Measurements from ENCODE around the gene TMEM163.
"Not testable (repeated sequence)": the region's sequence is repeated elsewhere in the genome, so short reads cannot be mapped to it uniquely, and the experiment has no call there.

Gene TMEM163

DNA sequence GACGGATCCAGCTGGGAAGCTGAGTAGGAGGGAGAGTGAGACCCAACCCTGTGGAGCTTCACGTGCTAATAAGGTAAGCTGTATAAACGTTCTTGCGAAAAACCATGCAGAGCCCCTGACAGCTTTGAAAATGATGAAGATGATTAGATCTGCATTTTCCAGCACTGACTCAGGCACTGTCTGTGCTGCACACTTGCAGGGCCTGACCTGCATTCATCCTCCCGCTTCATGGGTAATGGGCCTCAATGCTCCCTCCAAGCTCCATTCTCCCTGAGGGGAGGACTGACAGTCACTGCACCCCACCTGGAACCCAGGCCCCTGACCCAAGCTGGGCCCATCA is 205.4 kb downstream of the TMEM163 start:
- no peak for DNase-seq (ENCODE audit: low read depth)
- H3K4me3 ChIP-seq (ENCODE audit: low read depth, low read length) = no peak overlapping the region
- TF ChIP-seq, protein P1, sequence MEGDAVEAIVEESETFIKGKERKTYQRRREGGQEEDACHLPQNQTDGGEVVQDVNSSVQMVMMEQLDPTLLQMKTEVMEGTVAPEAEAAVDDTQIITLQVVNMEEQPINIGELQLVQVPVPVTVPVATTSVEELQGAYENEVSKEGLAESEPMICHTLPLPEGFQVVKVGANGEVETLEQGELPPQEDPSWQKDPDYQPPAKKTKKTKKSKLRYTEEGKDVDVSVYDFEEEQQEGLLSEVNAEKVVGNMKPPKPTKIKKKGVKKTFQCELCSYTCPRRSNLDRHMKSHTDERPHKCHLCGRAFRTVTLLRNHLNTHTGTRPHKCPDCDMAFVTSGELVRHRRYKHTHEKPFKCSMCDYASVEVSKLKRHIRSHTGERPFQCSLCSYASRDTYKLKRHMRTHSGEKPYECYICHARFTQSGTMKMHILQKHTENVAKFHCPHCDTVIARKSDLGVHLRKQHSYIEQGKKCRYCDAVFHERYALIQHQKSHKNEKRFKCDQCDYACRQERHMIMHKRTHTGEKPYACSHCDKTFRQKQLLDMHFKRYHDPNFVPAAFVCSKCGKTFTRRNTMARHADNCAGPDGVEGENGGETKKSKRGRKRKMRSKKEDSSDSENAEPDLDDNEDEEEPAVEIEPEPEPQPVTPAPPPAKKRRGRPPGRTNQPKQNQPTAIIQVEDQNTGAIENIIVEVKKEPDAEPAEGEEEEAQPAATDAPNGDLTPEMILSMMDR (IDR thresholded peaks at IDR 0.05; ENCODE audit: low read depth, low read length, missing control alignments) = no peak

DNA sequence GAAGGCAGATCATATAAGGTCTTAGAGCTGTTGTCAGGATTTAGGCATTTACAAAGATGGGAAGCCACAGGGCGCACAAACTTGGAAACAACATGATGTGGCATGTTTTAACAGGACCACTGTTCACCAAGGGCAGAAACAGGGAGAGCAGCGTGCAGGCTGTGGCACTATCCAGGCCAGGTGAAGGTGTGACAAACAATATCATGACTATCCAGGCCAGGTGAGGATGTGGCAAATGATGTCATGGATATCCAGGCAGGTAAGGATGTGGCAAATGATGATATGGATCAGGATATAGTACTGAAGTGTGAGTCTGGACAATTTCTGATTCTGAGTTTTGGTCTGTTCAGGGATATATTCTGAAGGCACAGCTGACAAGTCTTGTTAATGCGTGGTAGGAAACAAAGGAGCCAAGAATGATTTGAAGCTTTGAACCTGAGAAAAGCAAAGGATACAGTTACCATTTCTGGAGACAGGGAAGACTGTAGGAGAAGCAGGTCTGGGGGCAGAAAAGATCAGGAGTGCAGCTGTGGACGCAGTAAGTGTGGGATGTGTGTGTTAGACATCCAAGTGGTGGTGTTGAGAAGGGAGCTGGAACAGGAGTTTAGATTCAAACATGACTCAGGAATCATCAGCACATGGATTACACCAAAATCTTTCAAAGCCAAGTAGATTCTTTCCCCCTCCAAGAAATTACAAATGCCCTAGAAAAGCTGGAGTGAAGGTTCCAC is 205.9 kb downstream of the TMEM163 start:
- TF ChIP-seq, protein P1 (IDR thresholded peaks at IDR 0.05; ENCODE audit: low read depth, low read length, missing control alignments) = no peak
- no peak for DNase-seq (ENCODE audit: low read depth)
- H3K4me3 ChIP-seq (ENCODE audit: low read depth, low read length) = no peak overlapping the region

DNA sequence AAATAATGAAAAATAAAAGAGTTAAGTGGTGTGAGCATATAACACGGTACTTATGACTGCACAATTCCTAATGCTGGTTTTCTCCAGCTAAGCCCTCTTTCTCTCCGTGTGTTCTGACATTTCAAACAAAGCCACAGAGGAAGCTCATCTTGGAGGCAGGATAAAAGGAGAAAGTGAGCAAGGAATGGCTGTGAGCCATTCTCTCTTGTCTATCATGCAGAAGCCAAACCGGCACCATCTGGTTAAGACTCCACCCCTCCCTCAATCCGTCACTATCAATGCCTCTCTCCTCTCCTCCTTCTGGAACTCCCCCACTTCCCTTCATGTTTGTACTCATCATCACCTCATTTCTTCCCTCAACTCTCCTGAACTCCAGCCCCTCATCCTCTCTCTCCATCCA is 210.4 kb downstream of the TMEM163 start:
- TF ChIP-seq, protein P1 (IDR thresholded peaks at IDR 0.05; ENCODE audit: low read depth, low read length, missing control alignments) = no peak
- no peak overlapping the region for H3K4me3 ChIP-seq (ENCODE audit: low read depth, low read length)
- no peak for DNase-seq (ENCODE audit: low read depth)

DNA sequence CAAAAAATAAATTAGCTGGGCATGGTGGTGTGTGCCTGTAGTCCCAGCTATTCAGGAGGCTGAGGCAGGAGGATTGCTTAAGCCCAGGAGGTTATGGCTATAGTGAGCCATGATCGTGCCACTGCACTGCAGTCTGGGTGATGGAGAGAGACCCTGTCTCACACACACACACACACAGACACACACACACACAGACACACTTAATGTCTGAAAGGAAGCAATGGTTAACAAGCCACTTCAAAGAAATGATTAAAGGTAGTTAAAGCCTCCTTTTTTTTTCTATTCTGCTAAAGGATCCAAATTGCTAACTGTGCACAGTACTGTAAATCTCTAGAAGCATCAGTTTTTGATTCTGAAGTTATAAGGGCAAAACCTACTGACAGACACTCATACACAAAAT is 211.1 kb downstream of the TMEM163 start:
- TF ChIP-seq, protein P1 (IDR thresholded peaks at IDR 0.05; ENCODE audit: low read depth, low read length, missing control alignments) = no peak
- DNase-seq (ENCODE audit: low read depth) = no peak

DNA sequence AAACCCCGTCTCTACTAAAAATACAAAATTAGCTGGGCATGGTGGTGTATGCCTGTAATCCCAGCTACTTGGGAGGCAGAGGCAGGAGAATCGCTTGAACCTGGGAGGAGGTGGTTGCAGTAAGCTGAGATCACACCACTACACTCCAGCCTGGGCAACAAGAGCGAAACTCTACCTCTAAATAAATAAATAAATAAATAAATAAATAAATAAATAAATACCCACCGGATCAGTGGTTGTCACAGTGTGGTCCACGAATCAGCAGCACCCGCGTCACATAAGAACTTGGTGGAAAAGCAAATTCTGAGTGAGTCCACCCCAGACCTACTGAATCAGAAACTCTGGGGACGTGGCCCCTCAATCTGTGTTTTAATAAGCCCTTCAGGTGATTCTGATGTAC is 211.6 kb downstream of the TMEM163 start:
- DNase-seq (ENCODE audit: low read depth); H3K4me3 ChIP-seq (ENCODE audit: low read depth, low read length): not testable (repeated sequence)

More for the DNA sequence above, 211.1 kb downstream of the TMEM163 start:
- H3K4me3 ChIP-seq (ENCODE audit: low read depth, low read length) = no peak overlapping the region

DNA sequence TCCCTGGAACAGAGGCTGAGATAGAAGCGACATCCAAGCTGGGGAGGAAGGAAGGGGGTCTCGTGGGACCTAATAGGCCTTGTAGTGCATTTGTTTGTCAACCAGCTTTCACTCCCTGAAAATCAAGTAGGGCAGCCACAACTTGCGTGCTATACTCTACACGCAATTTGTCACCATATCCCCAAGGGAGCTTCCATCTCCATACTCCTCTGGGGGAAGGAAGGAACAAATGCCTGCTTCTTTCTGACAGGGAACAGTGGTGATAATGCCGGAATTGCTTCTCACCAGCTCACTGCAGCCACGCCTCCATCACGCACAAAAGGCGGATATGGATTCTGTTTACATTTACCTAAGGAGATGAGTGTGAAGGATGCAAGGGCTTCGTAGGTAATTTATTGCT is 213.4 kb downstream of the TMEM163 start:
- TF ChIP-seq, protein P1 (IDR thresholded peaks at IDR 0.05; ENCODE audit: low read depth, low read length, missing control alignments) = no peak
- H3K4me3 ChIP-seq (ENCODE audit: low read depth, low read length) = no peak overlapping the region
- no peak for DNase-seq (ENCODE audit: low read depth)

DNA sequence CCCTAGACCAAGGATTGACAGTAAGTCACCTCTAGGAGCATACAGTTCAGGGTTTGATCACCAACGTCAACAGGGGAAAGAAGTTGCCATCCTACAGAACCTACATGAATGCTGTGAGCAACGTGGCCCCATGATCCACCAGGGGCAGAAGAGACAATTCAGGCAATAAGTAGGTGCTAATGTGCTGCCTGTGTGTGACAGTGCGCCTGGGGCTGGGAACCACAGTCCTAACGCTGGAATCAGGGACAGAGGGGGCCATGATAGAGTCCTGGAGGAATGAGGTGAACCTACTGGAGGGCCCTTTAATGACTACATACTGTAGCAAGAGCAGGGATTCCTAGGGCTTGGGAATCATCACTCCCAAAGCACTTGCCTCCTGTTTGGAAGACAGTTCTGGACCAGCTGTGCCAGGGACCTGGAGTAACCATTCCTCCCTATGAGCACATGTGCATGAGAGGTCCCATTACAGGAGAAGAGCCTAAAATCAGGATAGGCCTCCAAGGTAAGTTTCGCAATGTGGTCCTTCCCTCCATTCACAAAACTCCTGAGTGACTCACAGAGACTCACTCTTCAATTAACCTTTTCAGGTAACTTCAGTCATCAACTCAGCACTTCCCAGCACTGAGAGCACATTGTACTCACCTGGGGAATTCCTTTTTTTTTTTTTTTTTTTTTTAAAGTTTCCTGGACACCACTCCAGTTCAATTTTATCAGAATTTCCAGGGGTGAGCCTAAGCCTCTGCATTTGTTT is 214.0 kb downstream of the TMEM163 start:
- TF ChIP-seq, protein P1 (IDR thresholded peaks at IDR 0.05; ENCODE audit: low read depth, low read length, missing control alignments) = no peak
- no peak for DNase-seq (ENCODE audit: low read depth)
- no peak overlapping the region for H3K4me3 ChIP-seq (ENCODE audit: low read depth, low read length)

All from GM12864 (cell line).